Liver (tissue), 3 donors: ENCODE measurements around the gene NAV2.
A peak's percentile ranks its signal among the peaks of the same experiment; 100 is the strongest.

Experiments used
- ATF3 ChIP-seq: IDR thresholded peaks from 2 replicates; pipeline ENCODE4 v1.6.1; 2016; ENCODE audit warnings: antibody characterized with exemption
- FOXA1 ChIP-seq: IDR thresholded peaks from 2 replicates; pipeline ENCODE4 v1.6.1; 2016; ENCODE audit warnings: antibody characterized with exemption
- FOXA2 ChIP-seq: IDR thresholded peaks from 2 replicates; pipeline ENCODE4 v1.6.1; 2016; ENCODE audit warnings: antibody characterized with exemption
- GABPA ChIP-seq, 2 donors: IDR thresholded peaks in 1 of 2; conservative IDR thresholded peaks in 1 of 2; 2 replicates each; pipeline ENCODE4 v1.6.1; 2016; ENCODE audit warnings: antibody characterized with exemption in 2 of 2, mild to moderate bottlenecking in 1 of 2, moderate library complexity in 1 of 2
- HNF4G ChIP-seq: IDR thresholded peaks from 2 replicates; pipeline ENCODE4 v1.6.1; 2016; ENCODE audit warnings: antibody characterized with exemption
- MAX ChIP-seq: IDR thresholded peaks from 2 replicates; pipeline ENCODE4 v1.6.1; 2016; ENCODE audit warnings: antibody characterized with exemption
- RAD21 ChIP-seq, 2 donors: IDR thresholded peaks; 2 replicates each; pipeline ENCODE4 v1.6.1; 2016; ENCODE audit warnings: antibody characterized with exemption in 2 of 2, mild to moderate bottlenecking in 2 of 2
- REST ChIP-seq: IDR thresholded peaks from 2 replicates; pipeline ENCODE4 v1.6.1; 2016; ENCODE audit warnings: antibody characterized with exemption, mild to moderate bottlenecking
- SP1 ChIP-seq: IDR thresholded peaks from 2 replicates; pipeline ENCODE4 v1.6.1; 2018; ENCODE audit warnings: antibody characterized with exemption, mild to moderate bottlenecking
- TAF1 ChIP-seq: conservative IDR thresholded peaks from 2 replicates; pipeline ENCODE4 v1.6.1; 2016; ENCODE audit warnings: antibody characterized with exemption, mild to moderate bottlenecking
- YY1 ChIP-seq: IDR thresholded peaks from 2 replicates; pipeline ENCODE4 v1.6.1; 2016; ENCODE audit warnings: antibody characterized with exemption, mild to moderate bottlenecking
- TF ChIP-seq, protein P1 (sequence below): fragments of 150-350 bp; IDR thresholded peaks from 2 replicates; pipeline ENCODE4 v1.5.1; 2017; ENCODE audit warnings: improper control_type of control experiment, low read depth, low read length; ENCODE audit not compliant: missing input control
- donor health status: healthy.
- donor health status: healthy.

- TF ChIP-seq, protein P1, sequence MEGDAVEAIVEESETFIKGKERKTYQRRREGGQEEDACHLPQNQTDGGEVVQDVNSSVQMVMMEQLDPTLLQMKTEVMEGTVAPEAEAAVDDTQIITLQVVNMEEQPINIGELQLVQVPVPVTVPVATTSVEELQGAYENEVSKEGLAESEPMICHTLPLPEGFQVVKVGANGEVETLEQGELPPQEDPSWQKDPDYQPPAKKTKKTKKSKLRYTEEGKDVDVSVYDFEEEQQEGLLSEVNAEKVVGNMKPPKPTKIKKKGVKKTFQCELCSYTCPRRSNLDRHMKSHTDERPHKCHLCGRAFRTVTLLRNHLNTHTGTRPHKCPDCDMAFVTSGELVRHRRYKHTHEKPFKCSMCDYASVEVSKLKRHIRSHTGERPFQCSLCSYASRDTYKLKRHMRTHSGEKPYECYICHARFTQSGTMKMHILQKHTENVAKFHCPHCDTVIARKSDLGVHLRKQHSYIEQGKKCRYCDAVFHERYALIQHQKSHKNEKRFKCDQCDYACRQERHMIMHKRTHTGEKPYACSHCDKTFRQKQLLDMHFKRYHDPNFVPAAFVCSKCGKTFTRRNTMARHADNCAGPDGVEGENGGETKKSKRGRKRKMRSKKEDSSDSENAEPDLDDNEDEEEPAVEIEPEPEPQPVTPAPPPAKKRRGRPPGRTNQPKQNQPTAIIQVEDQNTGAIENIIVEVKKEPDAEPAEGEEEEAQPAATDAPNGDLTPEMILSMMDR: no peak
- no peak for TF ChIP-seq ATF3
- peak; percentile 39 to 68 for TF ChIP-seq RAD21 (IDR thresholded peaks at IDR 0.05)
- TF ChIP-seq MAX: no peak
- no peak for TF ChIP-seq GABPA (IDR thresholded peaks at IDR 0.05 in 1 of 2, conservative IDR thresholded peaks at IDR 0.05 in 1 of 2)
- TF ChIP-seq FOXA2: no peak
- no peak for TF ChIP-seq HNF4G
- no peak for TF ChIP-seq REST
- no peak for TF ChIP-seq SP1
- TF ChIP-seq TAF1: no peak
- no peak for TF ChIP-seq YY1
- TF ChIP-seq FOXA1: no peak
These were observed 95.7 kb downstream of the NAV2 start for GRCh38 chr11:19808076-19808911.
